ENCODE data around the gene HIVEP1.

HIVEP1 gene

GRCh38 chr6:11999246-11999645 lies 12.9 kb upstream of the HIVEP1 start:
- no peak overlapping the region for H3K27ac ChIP-seq

GRCh38 chr6:12000174-12000573 lies 11.9 kb upstream of the HIVEP1 start:
- no peak overlapping the region for H3K9ac ChIP-seq (ENCODE audit: insufficient read length)
- H3K9me3 ChIP-seq (ENCODE audit: low read depth, low read length), result no peaks in the 10 kb centered on the region
- no peaks in the 10 kb centered on the region for H3K36me3 ChIP-seq (ENCODE audit: insufficient read depth, low read length)
- DNase-seq (ENCODE audit: low read depth, low spot score), result no peak
- TF ChIP-seq EZH2 (IDR thresholded peaks at IDR 0.05), result no peak
- no peak for TF ChIP-seq POLR2AphosphoS5 (IDR thresholded peaks at IDR 0.05; ENCODE audit: borderline replicate concordance, low read depth, low read length)
- no peak for TF ChIP-seq FOXP2 (optimal IDR thresholded peaks at IDR 0.05; ENCODE audit: control extremely low read depth, extremely low read length, insufficient read depth)
- H3K4me3 ChIP-seq, result no peak overlapping the region
- no peak overlapping the region for H3K27ac ChIP-seq

More at GRCh38 chr6:11999246-11999645, 12.9 kb upstream of the HIVEP1 start:
- no peaks in the 10 kb centered on the region for H3K9me3 ChIP-seq (ENCODE audit: low read depth, low read length)
- H3K4me3 ChIP-seq, result no peak overlapping the region
- TF ChIP-seq POLR2AphosphoS5 (IDR thresholded peaks at IDR 0.05; ENCODE audit: borderline replicate concordance, low read depth, low read length) (no peak), FOXP2 (optimal IDR thresholded peaks at IDR 0.05; ENCODE audit: control extremely low read depth, extremely low read length, insufficient read depth) (no peak), EZH2 (IDR thresholded peaks at IDR 0.05) (no peak)
- no peak for DNase-seq (ENCODE audit: low read depth, low spot score)
- H3K9ac ChIP-seq (ENCODE audit: insufficient read length), result no peak overlapping the region
- H3K36me3 ChIP-seq (ENCODE audit: insufficient read depth, low read length), result no peaks in the 10 kb centered on the region

GRCh38 chr6:12001004-12001705 lies 11.0 kb upstream of the HIVEP1 start:
- TF ChIP-seq FOXP2 (optimal IDR thresholded peaks at IDR 0.05; ENCODE audit: control extremely low read depth, extremely low read length, insufficient read depth) (no peak), EZH2 (IDR thresholded peaks at IDR 0.05) (no peak), POLR2AphosphoS5 (IDR thresholded peaks at IDR 0.05; ENCODE audit: borderline replicate concordance, low read depth, low read length) (no peak)
- Histone ChIP-seq H3K9me3 (ENCODE audit: low read depth, low read length) (no peaks in the 10 kb centered on the region), H3K9ac (ENCODE audit: insufficient read length) (no peak overlapping the region), H3K4me3 (no peak overlapping the region), H3K36me3 (ENCODE audit: insufficient read depth, low read length) (no peaks in the 10 kb centered on the region), H3K27ac (no peak overlapping the region)
- DNase-seq (ENCODE audit: low read depth, low spot score), result no peak

- no peak for DNase-seq (ENCODE audit: low read depth, low spot score)
- H3K4me3 ChIP-seq, result no peak overlapping the region
- no peak overlapping the region for H3K27ac ChIP-seq
- no peaks in the 10 kb centered on the region for H3K9me3 ChIP-seq (ENCODE audit: low read depth, low read length)
- TF ChIP-seq FOXP2 (optimal IDR thresholded peaks at IDR 0.05; ENCODE audit: control extremely low read depth, extremely low read length, insufficient read depth) (no peak), EZH2 (IDR thresholded peaks at IDR 0.05) (no peak)
- no peaks in the 10 kb centered on the region for H3K36me3 ChIP-seq (ENCODE audit: insufficient read depth, low read length)
- no peak overlapping the region for H3K9ac ChIP-seq (ENCODE audit: insufficient read length)
Measured at GRCh38 chr6:12001706-12002435, 10.2 kb upstream of the HIVEP1 start.

GRCh38 chr6:12007473-12007872 lies 4.6 kb upstream of the HIVEP1 start:
- Histone ChIP-seq H3K27ac (no peak overlapping the region), H3K9me3 (ENCODE audit: low read depth, low read length) (no peaks in the 10 kb centered on the region), H3K4me3 (no peak overlapping the region), H3K36me3 (ENCODE audit: insufficient read depth, low read length) (no peaks in the 10 kb centered on the region), H3K9ac (ENCODE audit: insufficient read length) (no peak overlapping the region)
- no peak for DNase-seq (ENCODE audit: low read depth, low spot score)
- TF ChIP-seq EZH2 (IDR thresholded peaks at IDR 0.05) (no peak), FOXP2 (optimal IDR thresholded peaks at IDR 0.05; ENCODE audit: control extremely low read depth, extremely low read length, insufficient read depth) (no peak), POLR2AphosphoS5 (IDR thresholded peaks at IDR 0.05; ENCODE audit: borderline replicate concordance, low read depth, low read length) (no peak)

GRCh38 chr6:12007887-12008286 lies 4.2 kb upstream of the HIVEP1 start:
- DNase-seq (ENCODE audit: low read depth, low spot score), result no peak
- Histone ChIP-seq H3K4me3 (peak overlapping the region; percentile 91), H3K9me3 (ENCODE audit: low read depth, low read length) (no peaks in the 10 kb centered on the region), H3K9ac (ENCODE audit: insufficient read length) (peak overlapping the region; percentile 89), H3K27ac (no peak overlapping the region), H3K36me3 (ENCODE audit: insufficient read depth, low read length) (no peaks in the 10 kb centered on the region)
- TF ChIP-seq EZH2 (IDR thresholded peaks at IDR 0.05) (no peak), POLR2AphosphoS5 (IDR thresholded peaks at IDR 0.05; ENCODE audit: borderline replicate concordance, low read depth, low read length) (no peak), FOXP2 (optimal IDR thresholded peaks at IDR 0.05; ENCODE audit: control extremely low read depth, extremely low read length, insufficient read depth) (no peak)

- Histone ChIP-seq H3K9me3 (ENCODE audit: low read depth, low read length) (no peaks in the 10 kb centered on the region), H3K27ac (peak overlapping the region; percentile 87), H3K4me3 (peak overlapping the region; percentile 91), H3K9ac (ENCODE audit: insufficient read length) (peak overlapping the region; percentile 89), H3K36me3 (ENCODE audit: insufficient read depth, low read length) (no peaks in the 10 kb centered on the region)
- TF ChIP-seq POLR2AphosphoS5 (IDR thresholded peaks at IDR 0.05; ENCODE audit: borderline replicate concordance, low read depth, low read length) (peak; percentile 53), FOXP2 (optimal IDR thresholded peaks at IDR 0.05; ENCODE audit: control extremely low read depth, extremely low read length, insufficient read depth) (no peak)
- DNase-seq (ENCODE audit: low read depth, low spot score), result peak; percentile 35
Measured at GRCh38 chr6:12008366-12009179, 3.5 kb upstream of the HIVEP1 start.

GRCh38 chr6:12009180-12009685 lies 2.9 kb upstream of the HIVEP1 start:
- TF ChIP-seq POLR2AphosphoS5 (IDR thresholded peaks at IDR 0.05; ENCODE audit: borderline replicate concordance, low read depth, low read length), result no peak
- no peak for TF ChIP-seq EZH2 (IDR thresholded peaks at IDR 0.05)
- no peak for TF ChIP-seq FOXP2 (optimal IDR thresholded peaks at IDR 0.05; ENCODE audit: control extremely low read depth, extremely low read length, insufficient read depth)
- Histone ChIP-seq H3K9ac (ENCODE audit: insufficient read length) (peak overlapping the region; percentile 87), H3K27ac (peak overlapping the region; percentile 60; the same call in 1 of the 2 replicates), H3K9me3 (ENCODE audit: low read depth, low read length) (no peaks in the 10 kb centered on the region), H3K36me3 (ENCODE audit: insufficient read depth, low read length) (no peaks in the 10 kb centered on the region), H3K4me3 (peak overlapping the region; percentile 91)
- no peak for DNase-seq (ENCODE audit: low read depth, low spot score)
